HG02943 (cell line): ENCODE measurements around the gene OR2AT4.

ENCODE experiments used
- ATAC-seq: cut with Tn5 transposase; IDR thresholded peaks from one replicate; pipeline ENCODE4 v1.9.1; 2021; ENCODE audit warnings: mild to moderate bottlenecking, low read depth, moderate library complexity; ENCODE audit not compliant: unreplicated experiment

OR2AT4 gene

GRCh38 chr11:75031771-75032549, 64.7 kb downstream of the OR2AT4 start:
- ATAC-seq: no peak
